GM21786 (cell line): Measurements from ENCODE around the gene MRTFA.

Experiments
- ATAC-seq: cut with Tn5 transposase; IDR thresholded peaks from one replicate; pipeline ENCODE4 v1.9.1; 2021; ENCODE audit not compliant: unreplicated experiment

MRTFA gene

DNA sequence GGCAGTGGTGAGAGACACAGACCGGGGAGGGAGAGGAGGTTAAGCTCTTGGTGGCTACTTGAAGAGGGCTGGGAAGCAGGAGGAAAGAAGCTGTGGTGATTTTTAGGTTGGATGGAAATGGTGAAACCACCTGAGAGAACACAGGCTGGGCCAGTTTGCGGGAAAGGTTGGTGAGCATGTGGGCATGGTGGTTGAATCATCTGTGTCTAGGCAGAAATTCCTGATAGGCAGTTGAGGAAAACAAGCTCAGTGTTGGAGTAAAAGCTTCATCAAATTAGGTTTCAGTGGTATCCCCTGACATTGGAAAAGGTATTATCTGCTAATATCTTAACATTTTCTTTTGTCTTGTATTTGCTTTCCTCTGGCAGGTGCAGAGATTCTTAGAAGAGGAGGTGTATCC, 270.5 kb downstream of the MRTFA start:
- no peak for ATAC-seq

DNA sequence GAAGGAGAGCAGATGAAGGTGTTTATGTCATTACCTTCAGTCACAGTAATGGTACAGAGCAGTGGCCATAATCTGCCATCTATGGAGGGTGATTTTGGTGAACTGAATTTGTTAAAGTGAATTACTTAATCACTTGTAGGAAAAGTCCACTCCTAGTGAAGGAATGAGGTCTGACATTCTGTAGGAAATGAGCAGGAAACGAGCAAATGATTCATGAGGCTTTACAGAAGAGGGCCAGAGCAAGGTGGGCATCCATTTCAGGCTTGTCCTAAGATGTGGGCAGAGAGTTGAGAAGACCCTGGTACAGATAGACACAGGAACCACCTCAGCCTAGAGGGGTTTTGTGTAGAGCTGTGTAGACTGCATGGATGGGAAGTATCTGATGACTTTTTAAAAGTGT, 272.1 kb downstream of the MRTFA start:
- ATAC-seq, result no peak

GRCh38 chr22:40363059-40363458, 273.5 kb downstream of the MRTFA start:
- no peak for ATAC-seq

GRCh38 chr22:40361100-40361499, 275.4 kb downstream of the MRTFA start:
- ATAC-seq, result no peak
